Forelimb muscle (tissue), 1 donor: Measurements from ENCODE around the gene CNPY4. TPM values are rescaled to one million over a fixed set of nuclear protein-coding genes. Genes with fewer than 3 reads are reported as not detected.

Experiments
- DNase-seq: peaks from one replicate; pipeline ENCODE4 v3.0.0-alpha.2; 2013; ENCODE audit warnings: low read depth
- polyA plus RNA-seq: library from polyadenylated mRNA; unstranded; fragments of 120-200 nt; gene quantifications from one replicate; pipeline ENCODE4 v1.2.1, GENCODE V29; 2013; ENCODE audit not compliant: insufficient read length

CNPY4 gene
- polyA plus RNA-seq, 1 donor = 33.8 TPM

GRCh38 chr7:100091411-100092181 is 27.8 kb upstream of the CNPY4 start:
- DNase-seq = no peak

- DNase-seq = no peak
Measured at GRCh38 chr7:100093054-100093453, 26.4 kb upstream of the CNPY4 start.

GRCh38 chr7:100093498-100093897 is 25.9 kb upstream of the CNPY4 start:
- DNase-seq = no peak

DNA sequence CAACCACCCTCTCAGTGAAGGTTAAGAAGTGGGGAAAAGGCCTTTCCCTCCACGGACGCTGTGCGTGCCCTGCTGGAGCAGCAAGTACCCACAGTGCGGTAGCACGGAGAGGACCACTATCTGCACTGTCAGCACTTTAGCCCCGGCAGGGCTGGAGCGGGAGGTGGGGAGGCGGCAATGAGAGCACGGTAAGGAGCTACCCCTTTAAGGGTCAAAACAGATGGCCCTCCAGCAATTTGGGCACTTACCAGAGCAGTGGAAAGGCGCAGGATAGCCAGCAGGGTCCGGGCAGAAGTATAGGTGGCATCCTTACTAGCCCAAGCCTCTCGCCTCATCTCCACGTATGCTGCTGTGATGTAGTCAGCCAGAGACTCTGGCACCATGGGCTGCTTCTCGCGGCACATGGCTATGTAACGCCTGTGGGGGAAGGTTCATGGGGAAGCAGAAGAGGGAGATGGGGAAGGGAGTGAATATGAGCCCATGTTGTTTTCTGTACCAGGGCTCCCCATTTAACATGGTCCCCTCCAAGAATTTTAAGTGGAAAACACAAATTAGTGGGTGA is 25.4 kb upstream of the CNPY4 start:
- DNase-seq = no peak

DNA sequence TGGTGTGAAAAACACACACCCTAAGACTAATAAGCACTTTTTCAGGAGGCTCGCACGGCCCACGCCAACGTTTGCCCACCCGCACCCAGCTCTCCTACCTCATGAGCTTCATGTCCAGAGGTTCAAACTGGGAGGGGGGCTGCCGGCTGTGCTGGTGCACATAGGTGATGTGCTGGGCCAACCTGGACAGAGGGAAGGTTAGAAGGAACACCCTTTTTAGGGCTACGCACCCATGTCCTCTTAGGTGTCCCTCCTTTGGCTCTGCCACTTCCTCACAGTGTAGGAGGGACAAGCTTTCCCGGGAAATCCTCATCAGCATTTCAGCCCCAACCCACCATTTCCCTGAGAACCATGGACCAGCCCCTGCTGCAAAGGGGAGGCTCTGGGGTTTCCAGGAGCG is 24.1 kb upstream of the CNPY4 start:
- DNase-seq = no peak

DNA sequence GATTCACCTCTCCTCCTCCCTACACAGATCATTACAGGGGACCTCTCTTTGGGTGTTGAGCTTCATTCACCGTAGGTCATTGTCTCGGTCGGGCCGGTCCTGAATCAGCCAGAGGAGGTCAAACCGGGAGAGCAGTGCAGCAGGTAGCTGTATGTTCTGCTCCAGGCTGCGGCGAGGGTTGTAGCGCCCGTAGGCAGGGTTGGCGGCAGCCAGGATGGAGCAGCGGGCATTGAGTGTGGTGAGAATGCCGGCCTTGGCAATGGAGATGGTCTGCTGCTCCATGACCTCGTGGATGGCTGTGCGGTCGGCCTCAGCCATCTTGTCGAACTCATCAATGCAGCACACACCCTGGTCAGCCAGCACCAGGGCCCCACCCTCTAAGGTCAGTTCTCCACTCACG is 23.7 kb upstream of the CNPY4 start:
- DNase-seq = no peak

DNA sequence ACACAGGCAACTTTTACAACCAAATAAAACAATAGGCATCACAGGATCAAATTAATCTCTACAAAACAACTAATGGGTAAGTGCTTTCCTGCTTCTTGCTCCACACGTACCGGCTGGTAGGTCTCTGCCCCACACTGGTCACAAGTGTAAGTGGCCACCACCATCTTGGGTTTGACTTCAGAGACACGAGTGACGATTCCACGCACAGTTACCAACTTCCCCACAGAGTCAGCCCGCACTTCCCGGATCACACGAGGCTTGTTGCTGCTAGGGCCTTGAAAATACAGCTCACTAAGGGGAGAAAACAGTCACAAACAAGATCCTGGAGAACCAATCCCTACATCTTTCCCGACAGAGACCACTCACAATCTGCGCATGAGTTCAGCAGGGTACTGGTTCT is 20.5 kb upstream of the CNPY4 start:
- no peak for DNase-seq

- DNase-seq = no peak
Measured at GRCh38 chr7:100099452-100099851, 20.0 kb upstream of the CNPY4 start.

DNA sequence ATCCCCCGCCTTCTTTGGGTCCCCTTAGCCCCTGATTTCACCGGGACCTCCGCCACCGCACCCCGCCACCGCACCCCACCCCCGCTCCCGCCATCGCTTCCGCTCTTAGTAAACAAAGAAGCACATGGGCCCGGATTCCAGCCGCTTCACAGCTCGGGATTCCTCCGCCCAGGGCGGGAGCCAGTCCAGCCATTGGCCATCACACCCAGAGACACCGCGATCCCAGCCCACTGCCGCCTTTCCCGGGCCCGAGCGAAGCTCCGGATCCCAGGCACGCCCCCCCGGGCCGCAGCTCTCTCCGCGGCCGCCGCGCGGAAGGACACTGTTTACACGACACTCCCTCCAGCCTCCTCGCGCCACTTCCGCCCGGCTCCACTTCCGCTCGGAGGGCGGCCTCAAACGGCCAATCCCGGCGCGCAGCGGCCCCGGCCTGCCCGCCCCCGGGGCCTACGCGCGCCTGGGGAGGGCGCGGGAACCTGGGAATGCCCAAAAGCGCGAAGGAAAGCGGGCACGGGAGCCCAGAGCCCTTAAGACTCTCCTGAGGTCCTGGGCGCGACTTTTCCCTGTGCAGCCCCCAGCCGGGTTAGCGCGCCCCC is 18.9 kb upstream of the CNPY4 start:
- peak; percentile 83 for DNase-seq

DNA sequence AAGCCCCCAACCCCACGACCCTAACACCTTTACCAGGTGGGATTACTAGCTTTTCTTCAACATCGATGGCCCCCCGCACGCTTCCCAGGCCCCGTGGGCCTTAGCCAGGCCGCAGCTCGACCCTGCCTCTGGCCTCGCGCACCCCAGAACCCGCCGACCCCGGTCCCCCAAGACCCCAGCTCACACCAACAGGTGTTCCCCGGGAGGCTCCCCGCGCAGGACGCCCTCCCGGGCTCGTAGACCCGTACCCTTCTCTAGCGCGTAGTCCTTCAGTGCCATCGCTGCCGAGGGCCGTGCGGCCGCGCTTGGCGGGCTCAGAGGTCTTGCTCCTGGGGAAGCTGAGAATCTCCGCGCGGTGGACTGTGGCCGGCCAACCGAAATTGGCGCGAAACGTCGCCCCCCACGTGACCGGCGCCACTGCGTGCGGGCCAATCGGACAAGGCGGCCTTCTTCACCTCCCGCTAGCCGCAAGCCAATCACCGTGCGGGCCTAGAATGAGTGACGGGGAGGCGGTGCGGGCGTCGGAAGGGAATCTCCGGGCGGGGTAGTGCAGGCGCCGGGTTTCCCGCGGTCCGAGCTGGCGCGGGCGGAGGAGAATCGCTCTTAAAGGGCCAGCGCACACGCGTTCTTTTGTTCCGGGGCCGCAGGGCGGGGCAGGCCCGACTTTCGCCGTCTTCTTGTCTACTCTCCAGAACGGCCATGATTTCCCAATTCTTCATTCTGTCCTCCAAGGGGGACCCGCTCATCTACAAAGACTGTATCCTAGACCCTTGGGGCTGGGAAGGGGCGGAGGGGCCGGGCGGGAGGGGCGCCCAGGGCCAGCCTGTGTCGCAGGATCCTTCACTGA is 18.2 kb upstream of the CNPY4 start, which contains the start of the genes AP4M1 and MCM7:
AP4M1 (plus strand) TSS at position 628 of the 847 bp plus-strand sequence; CDS start at position 700, 72 bp downstream.
MCM7 (minus strand) TSS at position 382 of the 847 bp plus-strand sequence; CDS start at position 279, 103 bp downstream.
- peak; percentile 90 for DNase-seq

DNA sequence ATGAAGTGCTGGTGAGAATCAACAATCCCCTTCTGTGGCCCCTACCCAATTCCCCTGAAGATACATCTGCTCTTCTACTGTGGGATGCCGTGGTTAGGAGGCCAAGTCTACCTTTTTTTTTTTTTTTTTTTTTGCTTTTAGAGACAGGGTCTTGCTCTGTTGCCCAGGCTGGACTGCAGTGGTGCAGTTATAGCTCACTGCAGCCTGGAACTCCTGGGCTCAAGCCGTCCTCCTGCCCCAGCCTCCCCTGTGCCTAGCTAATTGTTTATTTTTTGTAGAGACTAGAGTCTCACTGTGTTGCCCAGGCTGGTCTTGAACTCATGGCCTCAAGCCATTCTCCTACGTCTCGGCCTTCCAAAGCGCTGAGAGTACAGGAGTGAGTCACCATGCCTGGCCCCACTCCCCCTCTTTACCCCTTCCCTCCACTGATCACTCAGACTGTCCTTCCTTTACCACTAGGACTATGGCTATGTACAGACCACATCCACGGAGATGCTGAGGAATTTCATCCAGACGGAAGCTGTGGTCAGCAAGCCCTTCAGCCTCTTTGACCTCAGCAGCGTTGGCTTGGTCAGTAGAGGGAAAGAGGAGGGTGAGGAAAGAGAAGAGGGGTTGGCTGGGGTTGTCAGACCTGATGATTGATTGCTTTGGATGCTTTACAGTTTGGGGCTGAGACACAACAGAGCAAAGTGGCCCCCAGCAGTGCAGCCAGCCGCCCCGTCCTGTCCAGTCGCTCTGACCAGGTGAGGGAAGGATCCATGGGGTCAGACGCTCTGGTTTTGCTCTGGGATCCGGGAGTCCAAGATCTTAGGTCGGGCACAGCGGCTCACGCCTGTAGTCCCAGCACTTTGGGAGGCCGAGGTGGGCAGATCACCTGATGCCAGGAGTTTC is 16.2 kb upstream of the CNPY4 start:
- no peak for DNase-seq

DNA sequence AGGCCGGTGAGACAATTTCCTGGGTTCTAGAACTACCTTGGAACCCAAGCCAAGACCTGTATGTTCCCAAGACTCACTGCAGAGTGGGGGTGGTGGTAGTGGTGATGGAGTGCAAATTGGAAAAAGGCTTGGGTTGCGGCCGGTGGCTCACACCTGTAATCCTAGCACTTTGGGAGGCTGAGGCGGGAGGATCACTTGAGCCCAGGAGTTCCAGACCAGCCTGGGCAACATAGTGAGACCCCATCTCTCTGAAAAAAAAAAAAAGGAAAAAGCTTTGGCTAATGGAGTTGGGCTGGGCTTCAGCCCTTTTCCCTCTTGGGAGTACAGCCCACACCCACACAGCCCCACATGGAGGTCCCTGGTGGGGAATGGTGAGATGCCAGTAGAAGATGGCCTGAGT is 13.9 kb upstream of the CNPY4 start:
- no peak for DNase-seq

DNA sequence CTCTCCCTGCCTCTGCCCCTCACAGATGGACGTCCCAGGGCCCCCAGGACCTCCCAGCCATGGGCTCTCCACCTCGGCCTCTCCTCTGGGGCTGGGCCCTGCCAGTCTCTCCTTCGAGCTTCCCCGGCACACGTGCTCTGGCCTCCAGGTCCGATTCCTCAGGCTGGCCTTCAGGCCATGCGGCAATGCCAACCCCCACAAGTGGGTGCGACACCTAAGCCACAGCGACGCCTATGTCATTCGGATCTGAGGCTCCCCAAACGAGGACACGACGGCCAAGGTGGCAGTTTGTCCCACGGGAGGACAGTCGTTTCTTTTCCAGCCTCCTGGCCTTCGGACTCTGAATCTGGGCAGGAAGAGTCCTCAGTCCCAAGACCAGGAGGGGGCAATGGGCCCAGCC is 12.8 kb upstream of the CNPY4 start:
- DNase-seq = no peak

DNA sequence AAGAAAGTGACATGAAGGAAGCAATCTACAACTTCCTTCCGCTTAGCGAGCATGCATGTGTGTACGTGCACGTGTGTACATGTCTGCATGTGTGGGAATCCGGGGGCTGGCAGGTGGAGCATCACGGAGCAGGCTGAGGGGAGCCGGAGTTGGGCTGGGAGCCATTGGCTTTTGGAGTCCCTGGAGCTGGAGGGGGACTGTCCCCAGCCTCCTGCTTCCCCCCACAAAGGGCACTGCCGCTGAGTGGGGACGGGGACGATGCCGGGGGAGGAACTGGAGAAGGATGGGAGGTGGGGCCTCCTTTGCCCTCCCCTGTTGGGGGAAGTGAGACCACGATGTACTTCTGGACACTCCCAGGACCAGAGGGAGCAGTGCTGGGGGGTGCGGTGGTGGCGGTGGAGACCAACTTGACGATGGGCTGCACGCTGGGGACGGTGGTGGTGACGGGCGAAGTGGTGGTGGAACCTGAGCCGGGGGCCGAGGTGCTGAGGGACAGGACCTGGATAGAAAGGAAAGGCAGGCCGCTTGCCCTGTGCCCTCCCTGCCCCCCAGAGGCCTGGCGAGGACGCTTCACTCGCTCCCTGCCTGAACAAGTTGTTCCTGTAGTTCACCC is 12.2 kb upstream of the CNPY4 start:
- no peak for DNase-seq

- no peak for DNase-seq
Measured at GRCh38 chr7:100107890-100108289, 11.5 kb upstream of the CNPY4 start.

DNA sequence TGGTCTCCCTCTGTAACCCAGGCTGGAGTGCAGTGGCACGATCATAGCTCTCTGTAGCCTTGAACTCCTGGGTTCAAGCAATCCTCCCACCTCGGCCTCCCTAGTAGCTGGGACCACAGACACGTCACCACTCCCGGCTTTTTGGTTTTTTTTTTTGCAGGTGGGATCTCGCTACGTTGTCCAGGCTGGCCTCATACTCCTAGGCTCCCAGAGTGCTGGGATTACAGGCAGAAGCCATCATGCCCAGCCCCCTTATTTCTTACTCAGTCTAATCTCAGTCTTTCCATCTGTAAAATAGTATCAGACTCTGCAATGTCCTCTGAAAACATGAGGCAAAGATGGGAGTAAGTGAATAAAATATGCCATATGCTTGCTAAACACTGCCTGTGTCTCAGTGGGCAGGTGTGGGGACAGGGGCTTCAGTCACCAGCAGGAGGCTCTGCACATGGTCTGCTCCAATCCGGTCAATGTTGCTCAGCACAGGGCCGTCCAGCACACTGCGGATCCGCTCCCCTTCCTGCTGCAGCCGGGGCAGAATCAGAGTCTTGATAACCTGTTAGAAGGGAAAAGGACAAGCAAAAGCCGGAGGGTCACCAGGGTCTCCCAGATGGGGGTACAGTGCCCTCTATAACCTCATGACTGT is 9.8 kb upstream of the CNPY4 start:
- no peak for DNase-seq

DNA sequence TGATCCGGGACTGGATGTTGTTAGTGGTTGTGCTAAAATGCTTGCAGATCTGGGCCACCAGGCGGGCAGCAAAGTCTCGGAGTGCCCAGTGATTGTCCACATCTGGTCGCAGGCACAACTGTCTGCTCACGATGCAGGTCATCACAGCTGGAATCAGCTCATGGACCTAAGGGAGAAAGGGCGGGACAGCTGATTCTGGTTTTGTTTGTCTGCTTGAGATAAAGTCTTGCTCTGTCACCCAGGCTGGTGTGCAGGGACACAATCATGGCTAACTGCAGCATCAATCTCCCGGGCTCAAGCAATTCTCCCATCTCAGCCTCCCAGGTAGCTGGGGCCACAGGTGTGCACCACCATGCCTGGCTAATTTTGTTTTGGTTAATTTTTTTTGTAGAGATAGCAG is 8.3 kb upstream of the CNPY4 start:
- no peak for DNase-seq

GRCh38 chr7:100111914-100112313 is 7.5 kb upstream of the CNPY4 start:
- DNase-seq = no peak

GRCh38 chr7:100115026-100115425 is 4.4 kb upstream of the CNPY4 start:
- DNase-seq = no peak
